ENCODE measurements around the gene RCL1.
"Not testable (repeated sequence)": the region's sequence is repeated elsewhere in the genome, so short reads cannot be mapped to it uniquely, and the experiment has no call there.

Gene RCL1

GRCh38 chr9:4780651-4781050 is 12.1 kb upstream of the RCL1 start:
- TF ChIP-seq, protein P1, sequence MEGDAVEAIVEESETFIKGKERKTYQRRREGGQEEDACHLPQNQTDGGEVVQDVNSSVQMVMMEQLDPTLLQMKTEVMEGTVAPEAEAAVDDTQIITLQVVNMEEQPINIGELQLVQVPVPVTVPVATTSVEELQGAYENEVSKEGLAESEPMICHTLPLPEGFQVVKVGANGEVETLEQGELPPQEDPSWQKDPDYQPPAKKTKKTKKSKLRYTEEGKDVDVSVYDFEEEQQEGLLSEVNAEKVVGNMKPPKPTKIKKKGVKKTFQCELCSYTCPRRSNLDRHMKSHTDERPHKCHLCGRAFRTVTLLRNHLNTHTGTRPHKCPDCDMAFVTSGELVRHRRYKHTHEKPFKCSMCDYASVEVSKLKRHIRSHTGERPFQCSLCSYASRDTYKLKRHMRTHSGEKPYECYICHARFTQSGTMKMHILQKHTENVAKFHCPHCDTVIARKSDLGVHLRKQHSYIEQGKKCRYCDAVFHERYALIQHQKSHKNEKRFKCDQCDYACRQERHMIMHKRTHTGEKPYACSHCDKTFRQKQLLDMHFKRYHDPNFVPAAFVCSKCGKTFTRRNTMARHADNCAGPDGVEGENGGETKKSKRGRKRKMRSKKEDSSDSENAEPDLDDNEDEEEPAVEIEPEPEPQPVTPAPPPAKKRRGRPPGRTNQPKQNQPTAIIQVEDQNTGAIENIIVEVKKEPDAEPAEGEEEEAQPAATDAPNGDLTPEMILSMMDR (IDR thresholded peaks at IDR 0.05; ENCODE audit: unreplicated experiment in 3 of 3) = no peak
- Mint-ChIP-seq H3K9me3 (no peaks in the 10 kb centered on the region), H3K4me3 (no peak overlapping the region), H3K4me1 (no peaks in the 10 kb centered on the region), H3K27ac (no peak overlapping the region), H3K36me3 (ENCODE audit: low read depth) (no peaks in the 10 kb centered on the region), H3K27me3 (ENCODE audit: low read depth) (no peaks in the 10 kb centered on the region)

DNA sequence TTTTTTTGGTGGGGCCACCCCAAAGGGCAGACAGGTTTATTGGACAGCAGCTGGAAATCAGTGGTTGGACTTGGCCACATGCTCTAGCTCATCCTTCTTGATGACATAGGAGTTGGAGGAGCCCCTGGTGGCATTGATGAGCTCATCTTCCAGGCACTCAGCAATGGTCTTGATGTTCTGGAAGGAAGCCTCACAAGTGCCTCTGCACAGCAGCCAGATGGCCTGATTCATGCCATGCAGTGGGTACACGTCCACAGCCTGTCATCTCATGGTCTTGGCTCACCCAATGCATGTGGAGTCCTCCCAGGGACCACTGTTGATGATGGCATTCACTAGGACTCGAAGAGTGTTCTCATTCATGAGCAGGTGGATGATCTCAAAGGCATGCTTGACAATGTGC is 11.3 kb upstream of the RCL1 start:
- H3K27me3 Mint-ChIP-seq (ENCODE audit: low read depth) = no peaks in the 10 kb centered on the region
- H3K36me3 Mint-ChIP-seq (ENCODE audit: low read depth) = no peaks in the 10 kb centered on the region
- H3K9me3 Mint-ChIP-seq = no peaks in the 10 kb centered on the region
- no peak overlapping the region for H3K4me3 Mint-ChIP-seq
- TF ChIP-seq, protein P1 (IDR thresholded peaks at IDR 0.05; ENCODE audit: unreplicated experiment in 3 of 3) = no peak
- no peaks in the 10 kb centered on the region for H3K4me1 Mint-ChIP-seq
- no peak overlapping the region for H3K27ac Mint-ChIP-seq

DNA sequence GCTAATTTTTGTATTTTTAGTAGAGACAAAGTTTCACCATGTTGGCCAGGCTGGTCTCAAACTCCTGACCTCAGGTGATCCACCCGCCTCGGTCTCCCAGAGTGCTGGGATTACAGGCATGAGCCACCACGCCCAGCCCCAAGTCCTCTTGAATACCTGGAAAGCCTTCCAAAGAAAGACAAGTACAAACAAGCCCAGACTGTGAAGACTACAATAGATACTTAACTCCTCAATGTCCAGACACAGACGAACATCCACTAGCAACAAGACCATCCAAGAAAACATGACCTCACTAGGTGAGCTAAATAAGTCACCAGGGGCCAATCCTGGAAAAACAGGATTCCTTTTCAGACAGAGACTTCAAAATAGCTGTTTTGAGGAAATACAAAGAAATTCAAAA is 9.6 kb upstream of the RCL1 start:
- not testable (repeated sequence) for H3K4me1 Mint-ChIP-seq; H3K36me3 Mint-ChIP-seq (ENCODE audit: low read depth); H3K27ac Mint-ChIP-seq; H3K4me3 Mint-ChIP-seq; H3K9me3 Mint-ChIP-seq; H3K27me3 Mint-ChIP-seq (ENCODE audit: low read depth)

- no peaks in the 10 kb centered on the region for H3K36me3 Mint-ChIP-seq (ENCODE audit: low read depth)
- no peak overlapping the region for H3K4me3 Mint-ChIP-seq
- no peak overlapping the region for H3K27ac Mint-ChIP-seq
Measured at GRCh38 chr9:4784403-4784802, 8.3 kb upstream of the RCL1 start.

DNA sequence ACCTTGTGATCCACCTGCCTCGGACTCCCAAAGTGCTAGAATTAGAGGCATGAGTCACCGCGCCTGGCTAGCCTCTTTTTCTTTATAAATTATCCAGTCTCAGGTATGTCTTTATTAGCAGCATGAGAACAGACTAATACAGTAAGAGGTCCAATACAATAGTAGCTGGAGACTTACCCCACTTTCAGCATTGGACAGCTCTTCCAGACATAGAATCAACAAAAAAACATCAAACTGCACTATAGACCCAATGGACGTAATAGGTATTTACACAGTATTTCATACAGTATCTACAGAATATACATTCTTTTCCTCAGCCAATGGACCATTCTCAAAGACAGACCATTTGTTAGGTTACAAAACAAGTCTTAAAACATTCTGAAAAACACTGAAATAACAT is 6.1 kb upstream of the RCL1 start:
- no peaks in the 10 kb centered on the region for H3K9me3 Mint-ChIP-seq
- no peak overlapping the region for H3K4me3 Mint-ChIP-seq
- H3K27me3 Mint-ChIP-seq (ENCODE audit: low read depth) = no peaks in the 10 kb centered on the region
- no peaks in the 10 kb centered on the region for H3K4me1 Mint-ChIP-seq
- H3K27ac Mint-ChIP-seq = no peak overlapping the region
- TF ChIP-seq, protein P1 (IDR thresholded peaks at IDR 0.05; ENCODE audit: unreplicated experiment in 3 of 3) = no peak
- H3K36me3 Mint-ChIP-seq (ENCODE audit: low read depth) = no peaks in the 10 kb centered on the region

More at GRCh38 chr9:4784403-4784802, 8.3 kb upstream of the RCL1 start:
- Mint-ChIP-seq H3K4me1 (no peaks in the 10 kb centered on the region), H3K27me3 (ENCODE audit: low read depth) (no peaks in the 10 kb centered on the region), H3K9me3 (no peaks in the 10 kb centered on the region)
- TF ChIP-seq, protein P1 (IDR thresholded peaks at IDR 0.05; ENCODE audit: unreplicated experiment in 3 of 3) = no peak

DNA sequence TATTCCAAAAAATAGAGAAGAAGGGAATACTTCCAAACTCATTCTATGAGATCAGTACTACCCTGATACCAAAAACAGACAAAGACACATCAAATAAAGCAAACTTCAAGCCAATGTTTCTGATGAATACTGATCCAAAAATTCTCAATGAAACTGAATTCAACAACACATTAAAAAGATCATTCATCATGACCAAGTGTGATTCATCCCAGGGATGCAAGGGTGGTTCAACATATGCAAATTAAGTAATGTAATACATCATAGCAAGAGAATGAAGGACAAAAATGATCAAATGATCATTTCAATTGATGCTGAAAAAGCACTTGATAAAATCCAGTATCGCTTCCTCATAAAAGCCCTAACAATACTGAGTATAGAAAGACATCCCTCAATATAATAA is 4.9 kb upstream of the RCL1 start:
- H3K4me1 Mint-ChIP-seq = peaks cover 6% of the 10 kb centered on the region
- TF ChIP-seq, protein P1 (IDR thresholded peaks at IDR 0.05; ENCODE audit: unreplicated experiment in 3 of 3) = no peak
- no peak overlapping the region for H3K27ac Mint-ChIP-seq
- H3K27me3 Mint-ChIP-seq (ENCODE audit: low read depth) = no peaks in the 10 kb centered on the region
- H3K36me3 Mint-ChIP-seq (ENCODE audit: low read depth) = no peaks in the 10 kb centered on the region
- H3K9me3 Mint-ChIP-seq = no peaks in the 10 kb centered on the region
- no peak overlapping the region for H3K4me3 Mint-ChIP-seq
